IMR-90 (cell line): ENCODE measurements around the gene ANP32A.

Experiments used
- CTCF ChIP-seq: conservative IDR thresholded peaks from 2 replicates; pipeline ENCODE4 v1.5.1; 2012; ENCODE audit warnings: mild to moderate bottlenecking, low read depth, low read length, improper control_type of control experiment
- RAD21 ChIP-seq: IDR thresholded peaks from 2 replicates; pipeline ENCODE4 v1.6.1; 2012; ENCODE audit warnings: low read length, improper control_type of control experiment

GRCh38 chr15:68786753-68787152 lies 33.9 kb downstream of the ANP32A start:
- no peak for TF ChIP-seq CTCF
- no peak for TF ChIP-seq RAD21
